ENCODE results near the gene ZNF654. TPM values are rescaled to one million over a fixed set of nuclear protein-coding genes. Genes with fewer than 3 reads are reported as not detected.

ZNF654 gene
- total RNA-seq, 2 experiments from 2014 or later, result 6.5 to 7.6 TPM

DNA sequence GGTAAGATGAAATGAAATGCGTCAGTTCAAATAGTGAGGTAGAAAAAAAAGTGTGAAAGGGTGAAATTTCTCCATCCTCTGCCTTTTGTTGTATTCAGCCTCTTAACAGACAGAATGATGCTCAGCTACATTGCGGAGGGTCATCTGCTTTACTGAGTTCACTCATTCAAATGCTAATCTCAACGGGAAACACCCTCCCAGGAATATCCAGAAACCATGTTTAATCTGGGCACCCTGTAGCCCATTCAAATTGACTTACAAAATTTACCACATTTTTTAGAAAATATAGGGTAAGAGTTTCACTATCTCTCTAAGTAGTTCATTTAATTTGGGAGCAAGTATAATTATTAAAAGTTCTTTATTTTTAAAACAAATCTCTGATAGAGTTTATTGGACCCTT is 133.6 kb downstream of the ZNF654 start:
- CTCF ChIA-PET, result no interaction called here
- H3K4me1 Mint-ChIP-seq (ENCODE audit: low read depth), result no peaks in the 10 kb centered on the region
- no peaks in the 10 kb centered on the region for H3K36me3 Mint-ChIP-seq (ENCODE audit: low read depth)
- H3K9me3 Mint-ChIP-seq, result peaks cover 5% of the 10 kb centered on the region
- no peak overlapping the region for H3K4me3 ChIP-seq (ENCODE audit: low read length)
- TF ChIP-seq, protein P1, sequence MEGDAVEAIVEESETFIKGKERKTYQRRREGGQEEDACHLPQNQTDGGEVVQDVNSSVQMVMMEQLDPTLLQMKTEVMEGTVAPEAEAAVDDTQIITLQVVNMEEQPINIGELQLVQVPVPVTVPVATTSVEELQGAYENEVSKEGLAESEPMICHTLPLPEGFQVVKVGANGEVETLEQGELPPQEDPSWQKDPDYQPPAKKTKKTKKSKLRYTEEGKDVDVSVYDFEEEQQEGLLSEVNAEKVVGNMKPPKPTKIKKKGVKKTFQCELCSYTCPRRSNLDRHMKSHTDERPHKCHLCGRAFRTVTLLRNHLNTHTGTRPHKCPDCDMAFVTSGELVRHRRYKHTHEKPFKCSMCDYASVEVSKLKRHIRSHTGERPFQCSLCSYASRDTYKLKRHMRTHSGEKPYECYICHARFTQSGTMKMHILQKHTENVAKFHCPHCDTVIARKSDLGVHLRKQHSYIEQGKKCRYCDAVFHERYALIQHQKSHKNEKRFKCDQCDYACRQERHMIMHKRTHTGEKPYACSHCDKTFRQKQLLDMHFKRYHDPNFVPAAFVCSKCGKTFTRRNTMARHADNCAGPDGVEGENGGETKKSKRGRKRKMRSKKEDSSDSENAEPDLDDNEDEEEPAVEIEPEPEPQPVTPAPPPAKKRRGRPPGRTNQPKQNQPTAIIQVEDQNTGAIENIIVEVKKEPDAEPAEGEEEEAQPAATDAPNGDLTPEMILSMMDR (IDR thresholded peaks at IDR 0.05), result no peak
- H3K27me3 ChIP-seq (ENCODE audit: control insufficient read depth in 1 of 2, insufficient read depth in 2 of 2, low read length in 2 of 2), result no peaks in the 10 kb centered on the region
- H3K4me3 Mint-ChIP-seq, result no peak overlapping the region
- ATAC-seq (ENCODE audit: poor library complexity) (no peak), DNase-seq (no peak)
- H3K27ac Mint-ChIP-seq, result no peak overlapping the region
- no peaks in the 10 kb centered on the region for H3K36me3 ChIP-seq (ENCODE audit: insufficient read depth, low read length)
- no peaks in the 10 kb centered on the region for H3K9me3 ChIP-seq (ENCODE audit: control insufficient read depth in 1 of 2, insufficient read depth in 1 of 2, low read length in 2 of 2)
- no peaks in the 10 kb centered on the region for H3K4me1 ChIP-seq (ENCODE audit: insufficient read depth, low read length)
- no peak overlapping the region for H3K27ac ChIP-seq (ENCODE audit: low read depth in 1 of 2, low read length in 2 of 2)
- H3K27me3 Mint-ChIP-seq, result peaks cover 8% of the 10 kb centered on the region
- intact Hi-C loops (cut with DNase I, micrococcal nuclease), result no loop called here
- POLR2A ChIA-PET, result no interaction called here

Other genes with a start within 250 kb of the ZNF654 start
- gene CGGBP1, start 250 bp upstream of the ZNF654 start, total RNA-seq, result 10 to 100 TPM; 88.7 to 89.7 TPM
- 10 to 100 TPM; 45.9 to 52.9 TPM for gene C3orf38, start 90.7 kb downstream of the ZNF654 start, total RNA-seq